ENCODE data around the gene CCDC27. TPM values are rescaled to one million over a fixed set of nuclear protein-coding genes. Genes with fewer than 3 reads are reported as not detected.

The CCDC27 gene
- total RNA-seq, 1 experiment from 2014 or later: not detected

DNA sequence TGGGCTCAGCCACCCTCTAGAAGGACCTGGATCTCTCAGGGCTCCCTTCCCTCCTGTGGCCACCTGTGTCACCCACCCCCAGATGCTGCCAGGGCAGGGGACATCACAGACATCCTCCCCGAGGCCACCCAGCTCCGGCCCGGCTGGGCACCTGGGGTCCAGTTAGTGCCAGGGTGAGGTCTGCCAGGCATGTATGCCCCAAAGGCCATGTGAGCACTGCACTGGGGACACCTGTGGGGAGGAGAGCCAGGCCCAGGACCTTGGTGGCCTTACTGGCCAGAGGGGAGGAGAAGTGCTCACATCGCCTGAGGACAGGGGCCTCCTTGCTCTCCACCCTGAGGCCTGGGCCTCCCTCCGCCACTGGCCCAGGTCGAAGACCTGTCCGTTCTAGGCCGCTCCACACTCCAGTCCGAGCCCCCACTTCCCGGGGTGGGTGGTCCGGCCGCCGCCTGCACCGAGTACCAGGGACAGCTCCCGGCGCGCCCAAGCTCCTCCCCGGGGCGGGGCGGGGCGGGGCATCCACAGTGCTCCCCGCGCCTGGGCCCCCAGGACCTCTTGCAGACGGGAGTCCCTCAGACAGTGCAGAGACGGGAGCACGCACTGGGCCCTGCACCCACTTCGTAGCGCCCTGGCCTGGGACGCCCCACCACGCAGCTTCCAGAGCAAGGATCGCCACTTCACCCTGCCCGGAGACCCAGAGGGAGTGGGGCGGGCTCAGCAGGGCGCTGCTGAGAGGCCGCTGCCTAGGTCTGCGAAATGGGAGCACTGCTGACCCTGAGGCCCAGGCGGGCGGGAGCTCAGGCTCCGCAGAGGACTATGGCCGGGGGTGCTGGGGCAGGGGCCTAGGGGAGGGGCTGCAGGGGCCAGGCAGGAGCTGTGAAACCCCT is 34.3 kb upstream of the CCDC27 start:
- no peak for DNase-seq (ENCODE audit: extremely low read depth, low read depth)

DNA sequence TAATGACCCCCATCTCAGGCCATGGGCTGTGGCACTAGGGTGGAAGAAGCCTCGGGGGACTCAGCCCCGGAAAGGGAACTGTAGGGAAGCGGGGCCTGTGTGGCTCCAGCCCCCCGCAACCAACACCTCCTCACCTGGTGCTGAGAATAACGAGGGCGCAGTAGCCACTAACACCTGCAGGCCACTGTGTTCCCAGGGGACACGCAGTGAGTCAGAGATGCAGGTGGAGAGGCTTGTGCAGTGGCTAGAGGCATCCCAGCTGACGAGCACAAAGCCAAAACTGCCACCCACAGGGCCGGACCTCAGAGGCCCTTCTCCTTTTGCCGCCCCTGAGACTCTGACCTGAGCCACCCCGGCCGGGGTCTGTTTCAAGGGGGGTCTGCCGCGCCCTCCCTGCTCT is 33.5 kb upstream of the CCDC27 start:
- DNase-seq (ENCODE audit: extremely low read depth, low read depth): no peak

DNA sequence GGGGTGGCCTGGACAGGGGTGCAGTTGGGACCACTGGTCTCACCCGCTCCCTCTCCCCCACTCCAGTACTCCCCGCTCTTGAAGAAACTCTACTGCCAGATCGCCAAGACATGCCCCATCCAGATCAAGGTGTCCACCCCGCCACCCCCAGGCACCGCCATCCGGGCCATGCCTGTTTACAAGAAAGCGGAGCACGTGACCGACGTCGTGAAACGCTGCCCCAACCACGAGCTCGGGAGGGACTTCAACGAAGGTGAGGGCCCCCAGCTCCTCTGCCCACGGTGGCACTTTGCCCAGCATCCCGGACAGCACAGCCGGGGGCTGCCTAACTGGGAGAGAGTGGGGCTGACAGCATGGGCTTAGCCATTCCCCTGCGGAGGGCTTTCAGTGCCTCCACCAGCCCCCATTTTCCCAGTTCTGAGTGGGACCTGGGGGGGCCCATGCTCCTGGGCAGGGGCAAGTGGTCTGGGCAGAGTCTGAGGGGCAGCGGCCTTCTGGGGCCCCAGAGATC is 30.2 kb upstream of the CCDC27 start:
- no peak for DNase-seq (ENCODE audit: extremely low read depth, low read depth)

DNA sequence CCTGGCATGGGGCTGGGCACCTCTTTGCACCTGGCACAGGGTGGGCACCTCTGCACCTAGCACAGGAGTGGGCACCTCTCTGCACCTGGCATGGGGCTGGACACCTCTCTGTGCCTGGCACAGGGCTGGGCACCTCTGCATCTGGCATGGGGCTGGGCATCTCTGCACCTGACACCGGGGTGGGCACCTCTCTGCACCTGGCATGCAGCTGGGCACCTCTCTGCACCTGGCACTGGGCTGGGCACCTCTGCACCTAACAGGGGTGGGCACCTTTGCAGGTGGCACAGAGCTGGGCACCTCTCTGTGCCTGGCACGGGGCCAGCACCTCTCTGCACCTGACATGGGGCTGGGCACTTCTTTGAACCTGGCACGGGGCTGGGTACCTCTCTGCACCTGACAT is 29.4 kb upstream of the CCDC27 start:
- DNase-seq (ENCODE audit: extremely low read depth, low read depth): no peak

DNA sequence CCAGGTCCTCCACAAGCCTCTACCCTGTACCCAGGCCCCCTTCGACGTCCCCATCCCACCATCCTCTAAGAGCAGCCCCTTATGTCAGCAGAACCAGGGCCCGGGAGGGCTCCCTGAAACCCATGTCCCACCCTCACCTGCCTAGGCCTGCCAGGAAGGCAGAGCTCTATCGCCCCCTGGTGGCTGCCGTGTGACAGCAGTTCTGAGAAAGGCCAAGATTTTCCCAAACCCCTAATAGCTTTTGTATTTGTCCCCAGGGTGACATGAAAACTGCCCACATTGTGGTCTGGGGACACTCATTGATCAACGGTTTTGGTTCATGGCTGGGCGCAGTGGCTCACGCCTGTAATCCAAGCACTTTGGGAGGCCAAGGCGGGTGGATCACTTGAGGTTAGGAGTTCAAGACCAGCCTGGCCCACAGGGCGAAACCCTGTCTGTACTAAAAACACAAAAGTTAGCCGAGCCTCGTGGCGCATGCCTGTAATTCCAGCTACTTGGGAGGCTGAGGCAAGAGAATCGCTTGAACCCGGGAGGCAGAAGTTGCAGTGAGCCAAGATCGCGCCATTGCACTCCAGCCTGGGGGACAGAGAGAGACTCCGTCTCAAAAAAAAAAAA is 27.7 kb upstream of the CCDC27 start:
- DNase-seq (ENCODE audit: extremely low read depth, low read depth): peak; percentile 45

DNA sequence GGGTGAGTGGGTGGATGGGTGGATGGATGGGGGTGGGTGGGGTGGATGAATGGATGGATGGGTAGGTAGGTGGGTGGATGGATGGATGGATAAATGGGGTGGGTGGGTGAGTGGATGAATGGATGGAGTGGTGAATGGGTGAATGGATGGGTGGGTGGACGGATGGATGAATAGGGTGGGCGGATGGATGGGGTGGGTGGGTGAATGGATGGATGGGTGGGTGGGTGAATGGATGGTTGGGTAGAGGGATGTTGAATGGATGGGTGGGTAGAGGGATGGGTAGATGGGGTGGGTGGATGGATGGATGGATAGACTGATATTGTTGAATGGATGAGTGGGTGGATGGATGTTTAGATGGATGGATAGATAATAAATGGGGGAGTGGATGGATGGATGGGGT is 26.9 kb upstream of the CCDC27 start:
- DNase-seq (ENCODE audit: extremely low read depth, low read depth): no peak

DNA sequence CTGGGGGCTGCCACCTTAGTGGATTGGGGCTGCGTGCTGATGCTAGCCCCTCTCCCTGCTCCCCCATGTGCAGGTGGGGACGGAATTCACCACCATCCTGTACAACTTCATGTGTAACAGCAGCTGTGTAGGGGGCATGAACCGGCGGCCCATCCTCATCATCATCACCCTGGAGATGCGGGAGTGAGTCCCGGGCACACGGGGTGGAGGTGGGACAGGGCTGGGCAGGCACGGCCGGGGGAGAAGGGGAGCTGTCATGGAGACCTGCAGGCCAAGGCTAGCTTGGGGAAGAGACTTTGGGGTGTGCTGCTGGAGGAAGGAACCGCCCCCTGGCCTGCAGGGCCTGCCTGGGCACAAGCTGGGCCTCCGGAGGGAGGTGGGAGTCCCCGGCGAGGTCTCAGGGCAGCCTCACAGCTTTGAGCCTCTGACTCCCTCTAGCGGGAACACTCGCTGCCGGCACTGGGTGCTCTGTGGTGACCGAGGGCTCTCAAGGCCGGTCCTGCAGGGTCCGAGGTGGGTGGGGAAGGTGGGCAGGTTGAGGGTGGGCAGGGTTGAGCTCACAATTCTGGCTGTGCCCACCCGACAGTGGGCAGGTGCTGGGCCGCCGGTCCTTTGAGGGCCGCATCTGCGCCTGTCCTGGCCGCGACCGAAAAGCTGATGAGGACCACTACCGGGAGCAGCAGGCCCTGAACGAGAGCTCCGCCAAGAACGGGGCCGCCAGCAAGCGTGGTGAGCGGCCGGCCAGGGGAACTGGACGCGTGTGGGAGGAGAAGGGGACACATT is 25.0 kb upstream of the CCDC27 start:
- DNase-seq (ENCODE audit: extremely low read depth, low read depth): peak; percentile 8

DNA sequence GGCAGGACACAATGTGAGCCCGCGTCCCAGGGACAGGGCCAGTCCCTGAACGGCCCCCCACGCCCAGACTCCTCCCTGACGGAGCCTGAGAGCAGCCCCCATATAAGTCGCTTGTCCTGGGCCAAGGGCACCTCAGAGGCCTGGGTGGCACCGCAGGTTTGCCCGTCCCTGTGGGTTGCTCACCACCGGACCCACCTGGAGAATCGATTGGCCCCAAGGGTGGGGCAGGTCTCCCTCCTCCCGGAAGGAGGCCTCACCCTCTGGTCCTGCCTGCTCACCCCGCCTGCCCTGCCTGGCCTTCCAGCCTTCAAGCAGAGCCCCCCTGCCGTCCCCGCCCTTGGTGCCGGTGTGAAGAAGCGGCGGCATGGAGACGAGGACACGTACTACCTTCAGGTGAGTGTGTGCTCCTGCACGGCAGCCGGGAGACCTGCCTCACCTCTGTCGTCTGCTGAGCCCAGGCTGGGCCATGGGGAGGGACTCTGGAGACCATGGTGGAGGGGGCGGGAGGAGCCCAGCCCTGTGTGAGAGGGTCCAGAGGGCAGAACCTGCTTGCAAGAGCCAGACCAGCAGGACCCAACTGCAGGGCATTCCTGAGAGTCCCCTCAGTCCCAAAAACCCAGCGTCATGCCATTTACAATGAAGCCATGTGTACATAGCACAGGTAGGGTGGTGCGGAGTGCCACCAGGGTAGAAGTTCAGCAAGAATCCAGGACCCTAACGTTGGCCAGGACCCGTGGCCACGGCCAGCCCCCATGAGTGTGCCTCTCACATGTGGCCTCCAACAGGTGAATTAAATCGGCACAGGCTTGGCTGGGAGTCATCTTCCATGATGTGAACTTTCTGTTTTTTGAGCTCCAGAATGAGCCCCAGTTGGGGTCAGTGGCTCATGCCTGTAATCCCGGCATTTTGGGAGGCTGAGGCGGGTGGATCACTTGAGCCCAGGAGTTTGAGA is 24.1 kb upstream of the CCDC27 start:
- DNase-seq (ENCODE audit: extremely low read depth, low read depth): no peak

DNA sequence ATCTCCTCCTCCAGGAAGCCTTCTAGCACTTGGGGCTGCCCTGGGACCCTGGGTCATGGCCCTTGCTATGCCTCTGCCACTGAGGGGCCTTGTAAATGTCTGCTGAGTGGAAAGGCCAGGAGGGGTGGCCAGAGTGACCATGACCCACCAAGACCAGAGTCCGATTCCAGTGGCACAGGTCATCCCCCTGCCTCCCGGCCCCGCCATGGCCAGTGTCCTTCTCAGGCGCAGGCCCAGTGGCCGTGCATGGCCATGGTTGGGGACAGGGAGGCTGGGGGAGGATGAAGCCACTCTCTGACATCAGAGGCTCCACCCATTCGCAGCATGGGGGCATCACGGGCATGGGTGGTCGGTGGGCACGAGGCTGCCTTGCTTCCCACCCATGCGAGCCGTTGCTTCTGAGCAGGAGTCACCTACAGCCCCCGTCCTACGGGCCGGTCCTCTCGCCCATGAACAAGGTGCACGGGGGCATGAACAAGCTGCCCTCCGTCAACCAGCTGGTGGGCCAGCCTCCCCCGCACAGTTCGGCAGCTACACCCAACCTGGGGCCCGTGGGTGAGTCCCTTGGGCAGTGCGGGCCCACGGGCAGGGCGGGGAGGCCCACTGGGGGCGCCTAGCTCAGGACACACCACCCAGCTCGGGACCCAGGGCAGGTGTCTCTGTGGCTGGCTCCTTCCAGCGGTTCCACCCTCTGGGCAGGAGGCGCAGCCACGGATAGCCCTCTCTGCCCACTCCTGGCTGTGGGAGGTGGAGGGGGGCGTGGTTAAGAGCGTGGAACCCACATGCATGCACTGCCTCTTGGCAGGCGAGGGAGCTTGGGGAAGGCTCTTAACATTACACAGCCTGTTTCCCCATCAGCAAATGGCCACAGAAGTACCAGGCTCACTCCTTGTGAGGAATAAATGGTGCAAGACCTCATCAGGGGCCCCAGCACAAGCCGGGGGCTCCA is 22.4 kb upstream of the CCDC27 start:
- DNase-seq (ENCODE audit: extremely low read depth, low read depth): no peak

DNA sequence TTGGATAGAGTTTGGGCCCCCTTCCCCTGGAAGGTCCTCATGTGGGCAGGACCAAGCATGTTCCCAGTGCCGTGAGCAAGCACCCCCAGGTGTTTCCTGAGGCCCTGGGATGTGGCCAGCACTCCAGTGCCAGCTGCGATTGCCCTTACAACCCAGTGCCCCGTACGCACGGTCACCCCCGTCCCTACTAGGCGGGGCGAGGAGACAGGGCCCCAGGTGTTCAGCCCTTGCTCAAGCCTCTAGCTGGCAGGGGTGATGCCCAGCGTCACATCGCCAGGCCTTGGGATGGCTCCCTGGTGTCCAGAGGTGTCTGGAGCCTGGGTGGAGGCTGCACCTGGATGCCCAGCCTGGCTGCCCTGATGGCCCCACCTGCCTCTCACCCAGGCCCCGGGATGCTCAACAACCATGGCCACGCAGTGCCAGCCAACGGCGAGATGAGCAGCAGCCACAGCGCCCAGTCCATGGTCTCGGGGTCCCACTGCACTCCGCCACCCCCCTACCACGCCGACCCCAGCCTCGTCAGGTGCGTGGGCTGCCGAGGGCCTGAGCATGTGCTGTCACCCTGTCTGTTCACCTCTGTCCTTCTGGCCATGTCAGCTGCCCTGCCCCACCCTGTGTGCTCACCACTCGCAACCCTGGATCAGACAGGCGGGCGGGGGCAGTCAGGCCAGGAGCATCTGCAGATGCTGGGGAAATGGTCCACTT is 21.6 kb upstream of the CCDC27 start:
- no peak for DNase-seq (ENCODE audit: extremely low read depth, low read depth)

DNA sequence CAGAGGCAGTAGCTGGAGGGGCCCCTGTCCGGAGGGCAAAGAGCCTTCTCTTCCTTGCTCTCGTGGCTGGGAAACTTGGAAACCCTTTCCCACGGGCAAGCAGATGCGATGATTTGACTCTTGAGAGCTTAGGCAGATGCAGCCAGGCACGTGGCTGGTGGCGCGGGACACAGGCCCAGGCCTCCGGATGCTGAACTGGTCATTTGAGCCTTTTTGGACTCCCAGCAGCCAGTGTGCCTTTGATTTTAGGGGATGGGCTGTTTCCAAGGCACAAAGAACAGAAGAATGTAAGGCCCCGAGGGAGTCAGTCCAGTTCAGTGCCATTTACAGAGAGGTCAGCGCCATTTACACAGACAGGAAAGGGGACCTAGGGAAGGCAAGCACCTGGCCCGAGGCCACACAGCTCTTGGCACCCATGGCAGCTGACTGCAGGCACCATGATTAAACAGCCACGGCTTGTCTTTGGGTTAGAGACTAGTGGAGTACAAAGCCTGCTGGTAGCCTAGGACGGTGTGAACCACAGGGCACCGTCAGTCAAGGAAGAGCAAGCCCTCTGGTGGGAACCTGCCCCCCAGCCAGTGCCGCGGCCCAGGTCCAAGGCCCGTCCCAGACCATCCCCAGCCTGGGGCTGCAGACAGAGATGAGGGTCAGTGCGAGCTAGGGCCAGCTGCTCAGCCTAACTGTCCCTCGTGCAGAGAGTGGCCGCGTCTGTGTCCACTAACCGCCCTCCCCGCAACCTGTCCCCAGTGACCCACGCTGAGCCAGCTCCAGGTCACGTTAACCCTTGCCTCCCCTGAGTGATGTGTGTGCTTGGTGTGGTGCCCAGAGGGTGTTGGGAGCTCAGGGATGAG is 20.4 kb upstream of the CCDC27 start:
- DNase-seq (ENCODE audit: extremely low read depth, low read depth): no peak

DNA sequence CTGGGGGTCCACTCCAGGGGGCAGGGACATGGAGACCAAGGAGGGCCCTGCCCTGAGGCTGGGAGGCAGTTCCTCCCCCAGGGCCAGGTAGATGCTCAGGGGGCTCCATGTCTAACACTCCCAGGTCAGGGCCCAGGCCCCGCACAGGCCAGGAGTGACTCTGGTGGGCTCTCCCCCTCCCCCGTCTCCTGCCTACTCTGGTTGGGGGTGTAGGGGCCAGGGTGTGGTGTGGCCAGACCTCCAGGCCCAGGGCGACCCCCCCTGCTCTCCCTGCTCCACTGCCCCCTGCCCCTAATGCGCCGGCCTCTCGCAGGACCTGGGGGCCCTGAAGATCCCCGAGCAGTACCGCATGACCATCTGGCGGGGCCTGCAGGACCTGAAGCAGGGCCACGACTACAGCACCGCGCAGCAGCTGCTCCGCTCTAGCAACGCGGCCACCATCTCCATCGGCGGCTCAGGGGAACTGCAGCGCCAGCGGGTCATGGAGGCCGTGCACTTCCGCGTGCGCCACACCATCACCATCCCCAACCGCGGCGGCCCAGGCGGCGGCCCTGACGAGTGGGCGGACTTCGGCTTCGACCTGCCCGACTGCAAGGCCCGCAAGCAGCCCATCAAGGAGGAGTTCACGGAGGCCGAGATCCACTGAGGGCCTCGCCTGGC is 19.7 kb upstream of the CCDC27 start:
- no peak for DNase-seq (ENCODE audit: extremely low read depth, low read depth)

DNA sequence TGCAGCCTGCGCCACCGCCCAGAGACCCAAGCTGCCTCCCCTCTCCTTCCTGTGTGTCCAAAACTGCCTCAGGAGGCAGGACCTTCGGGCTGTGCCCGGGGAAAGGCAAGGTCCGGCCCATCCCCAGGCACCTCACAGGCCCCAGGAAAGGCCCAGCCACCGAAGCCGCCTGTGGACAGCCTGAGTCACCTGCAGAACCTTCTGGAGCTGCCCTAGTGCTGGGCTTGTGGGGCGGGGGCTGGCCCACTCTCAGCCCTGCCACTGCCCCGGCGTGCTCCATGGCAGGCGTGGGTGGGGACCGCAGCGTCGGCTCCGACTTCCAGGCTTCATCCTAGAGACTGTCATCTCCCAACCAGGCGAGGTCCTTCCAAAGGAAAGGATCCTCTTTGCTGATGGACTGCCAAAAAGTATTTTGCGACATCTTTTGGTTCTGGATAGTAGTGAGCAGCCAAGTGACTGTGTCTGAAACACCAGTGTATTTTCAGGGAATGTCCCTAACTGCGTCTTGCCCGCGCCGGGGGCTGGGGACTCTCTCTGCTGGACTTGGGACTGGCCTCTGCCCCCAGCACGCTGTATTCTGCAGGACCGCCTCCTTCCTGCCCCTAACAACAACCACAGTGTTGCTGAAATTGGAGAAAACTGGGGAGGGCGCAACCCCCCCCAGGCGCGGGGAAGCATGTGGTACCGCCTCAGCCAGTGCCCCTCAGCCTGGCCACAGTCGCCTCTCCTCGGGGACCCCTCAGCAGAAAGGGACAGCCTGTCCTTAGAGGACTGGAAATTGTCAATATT is 19.0 kb upstream of the CCDC27 start:
- no peak for DNase-seq (ENCODE audit: extremely low read depth, low read depth)

DNA sequence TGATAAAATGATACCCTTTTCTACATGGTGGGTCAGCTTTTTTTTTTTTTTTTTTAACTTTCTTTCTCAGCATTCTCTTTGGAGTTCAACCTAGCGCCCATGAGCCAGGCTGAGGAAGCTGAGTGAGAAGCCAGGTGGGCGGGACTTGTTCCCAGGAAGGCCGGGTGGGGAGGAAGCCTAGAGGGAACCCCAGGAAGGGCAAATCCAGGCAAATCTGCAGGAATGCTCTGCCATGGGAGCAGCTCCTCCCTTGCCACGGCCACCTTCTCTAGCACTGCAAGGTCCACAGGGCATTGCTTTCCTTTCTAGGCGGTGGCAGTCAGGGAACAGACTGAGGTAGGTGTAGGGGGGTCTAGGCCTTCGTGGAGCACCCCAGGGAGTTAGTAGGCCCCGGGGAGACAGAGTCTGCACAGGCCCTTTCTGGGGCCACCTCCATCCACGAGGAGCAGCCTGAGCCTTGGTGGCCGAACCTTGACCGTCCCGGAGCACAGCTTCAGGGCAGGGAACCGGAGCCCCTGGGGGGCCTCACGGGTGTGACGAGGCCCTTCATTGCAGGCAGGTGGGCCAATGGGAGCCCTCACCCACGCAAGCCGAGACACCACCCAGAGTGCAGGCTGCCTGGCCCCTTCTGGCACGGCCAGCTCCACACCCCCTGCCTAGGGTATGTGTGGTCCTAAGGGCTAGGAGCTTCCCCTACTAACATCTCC is 18.2 kb upstream of the CCDC27 start:
- no peak for DNase-seq (ENCODE audit: extremely low read depth, low read depth)

DNA sequence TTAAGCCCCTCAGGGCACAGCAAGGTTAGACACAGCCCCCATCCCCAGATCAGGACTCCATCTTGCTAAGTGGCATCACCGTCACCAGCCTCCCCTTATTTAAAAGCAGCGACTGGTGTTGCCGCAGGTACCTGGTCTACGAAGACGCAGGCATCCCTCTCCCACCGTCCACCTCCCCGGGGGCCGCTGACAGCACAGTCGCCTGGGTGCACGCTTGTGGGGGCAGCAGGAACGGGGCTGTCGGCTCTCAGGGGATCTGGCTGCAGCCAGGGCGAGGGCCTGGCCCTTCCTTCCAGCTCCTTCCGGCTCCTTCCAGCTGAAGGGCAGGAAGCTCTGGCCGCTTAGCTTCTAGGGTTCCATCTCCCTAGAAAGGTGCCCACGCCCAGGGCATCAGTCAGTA is 17.6 kb upstream of the CCDC27 start:
- no peak for DNase-seq (ENCODE audit: extremely low read depth, low read depth)

Data from NCI-H460 (cell line).